ENCODE results near the gene STMP1.

The STMP1 gene

GRCh38 chr7:135719688-135720087 lies 57.4 kb downstream of the STMP1 start:
- WGBS, 2 experiments (ENCODE audit: insufficient coverage in 2 of 2), result 71% methylated on average over 1 of the region's 2 CpGs; no CpG with 5 or more reads in 1 of the 2 experiments

GRCh38 chr7:135721198-135721820 lies 59.0 kb downstream of the STMP1 start:
- no peak overlapping the region for H3K27ac ChIP-seq (ENCODE audit: low read depth, low read length, severe bottlenecking)
- H3K9me3 ChIP-seq (ENCODE audit: control insufficient read depth, low read length), result no peaks in the 10 kb centered on the region
- 93 to 94% methylated on average over 16 to 20 of the region's 21 CpGs for WGBS, 2 experiments (ENCODE audit: insufficient coverage in 2 of 2)
- no peaks in the 10 kb centered on the region for H3K36me3 ChIP-seq (ENCODE audit: control insufficient read depth, insufficient read depth, low read length)
- peaks cover 11% of the 10 kb centered on the region for H3K4me1 ChIP-seq (ENCODE audit: control insufficient read depth, insufficient read depth, low read length, poor library complexity, severe bottlenecking)
- no peak overlapping the region for H3K4me3 ChIP-seq (ENCODE audit: extremely low read depth, insufficient read depth, low read length, poor library complexity, severe bottlenecking)

More at GRCh38 chr7:135719688-135720087, 57.4 kb downstream of the STMP1 start:
- H3K27ac ChIP-seq (ENCODE audit: low read depth, low read length, severe bottlenecking), result no peak overlapping the region
- peaks cover 17% of the 10 kb centered on the region for H3K4me1 ChIP-seq (ENCODE audit: control insufficient read depth, insufficient read depth, low read length, poor library complexity, severe bottlenecking)
- no peak overlapping the region for H3K4me3 ChIP-seq (ENCODE audit: extremely low read depth, insufficient read depth, low read length, poor library complexity, severe bottlenecking)
- H3K9me3 ChIP-seq (ENCODE audit: control insufficient read depth, low read length), result no peaks in the 10 kb centered on the region
- no peaks in the 10 kb centered on the region for H3K36me3 ChIP-seq (ENCODE audit: control insufficient read depth, insufficient read depth, low read length)

GRCh38 chr7:135723411-135723810 lies 61.1 kb downstream of the STMP1 start:
- H3K9me3 ChIP-seq (ENCODE audit: control insufficient read depth, low read length), result no peaks in the 10 kb centered on the region
- WGBS, 2 experiments (ENCODE audit: insufficient coverage in 2 of 2), result 92 to 98% methylated on average over 5 to 7 of the region's 7 CpGs
- H3K36me3 ChIP-seq (ENCODE audit: control insufficient read depth, insufficient read depth, low read length), result no peaks in the 10 kb centered on the region
- no peak overlapping the region for H3K4me3 ChIP-seq (ENCODE audit: extremely low read depth, insufficient read depth, low read length, poor library complexity, severe bottlenecking)
- H3K4me1 ChIP-seq (ENCODE audit: control insufficient read depth, insufficient read depth, low read length, poor library complexity, severe bottlenecking), result no peaks in the 10 kb centered on the region
- H3K27ac ChIP-seq (ENCODE audit: low read depth, low read length, severe bottlenecking), result no peak overlapping the region

All from mesodermal cell (in vitro differentiated cells).